BJ (cell line): ENCODE measurements around the gene TNFRSF21. TPM values are rescaled to one million over a fixed set of nuclear protein-coding genes. Genes with fewer than 3 reads are reported as not detected.
A peak's percentile ranks its signal among the peaks of the same experiment; 100 is the strongest.
"Not testable (repeated sequence)": the region's sequence is repeated elsewhere in the genome, so short reads cannot be mapped to it uniquely, and the experiment has no call there.

Experiments
- CTCF ChIA-PET: fragments of 350-600 bp; formaldehyde crosslinking; extraction: SDS; loops from one replicate; lab custom pipeline; 2021; ENCODE audit warnings: antibody characterized with exemption, inconsistent platforms; lab: Yijun Ruan, JAX
- POLR2A ChIA-PET: fragments of 300-600 bp; sonication (Branson Sonifier 250); formaldehyde crosslinking; extraction: SDS; loops from one replicate; lab custom pipeline; 2021; ENCODE audit warnings: antibody characterized with exemption; lab: Charles Lee
- DNase-seq: peaks from one replicate; pipeline ENCODE4 v3.0.0-alpha.2; 2011; ENCODE audit warnings: low read depth
- H3K27me3 ChIP-seq: 2 replicates; pipeline ENCODE4 v1.6.0; 2011; ENCODE audit warnings: low read length; ENCODE audit not compliant: control insufficient read depth, insufficient read depth
- H3K36me3 ChIP-seq: 2 replicates; pipeline ENCODE4 v1.5.1; 2011; ENCODE audit warnings: low read length; ENCODE audit not compliant: control insufficient read depth, insufficient read depth
- H3K4me3 ChIP-seq: 2 replicates; pipeline ENCODE4 v1.5.1; 2011; ENCODE audit warnings: low read depth, mild to moderate bottlenecking, control low read depth, low read length
- CTCF ChIP-seq: IDR thresholded peaks from 2 replicates; pipeline ENCODE4 v1.5.1; 2011; ENCODE audit warnings: low read depth, mild to moderate bottlenecking, control low read depth, inconsistent platforms, low read length, moderate library complexity; ENCODE audit not compliant: insufficient read depth
- polyA plus RNA-seq: library from polyadenylated mRNA; depleted of rRNA; stranded (reverse); fragments of >200 nt; gene quantifications from 2 replicates; pipeline ENCODE4 v1.2.3, GENCODE V29; 2011

Gene TNFRSF21
- polyA plus RNA-seq, 1 experiment: 3.6 TPM

- CTCF ChIA-PET: interaction anchor here (1.1 to 1.5 kb wide), 3 partner anchors 8 to 17 kb away, joined by 3 to 6 read pairs (median 3); partner anchors contain the start of gene TNFRSF21
- Histone ChIP-seq H3K4me3 (no peak overlapping the region), H3K27me3 (no peaks in the 10 kb centered on the region), H3K36me3 (no peaks in the 10 kb centered on the region)
- DNase-seq: no peak
- TF ChIP-seq CTCF: no peak
- POLR2A ChIA-PET: no interaction called here
Measured at GRCh38 chr6:47318236-47318989, 8.7 kb upstream of the TNFRSF21 start.

DNA sequence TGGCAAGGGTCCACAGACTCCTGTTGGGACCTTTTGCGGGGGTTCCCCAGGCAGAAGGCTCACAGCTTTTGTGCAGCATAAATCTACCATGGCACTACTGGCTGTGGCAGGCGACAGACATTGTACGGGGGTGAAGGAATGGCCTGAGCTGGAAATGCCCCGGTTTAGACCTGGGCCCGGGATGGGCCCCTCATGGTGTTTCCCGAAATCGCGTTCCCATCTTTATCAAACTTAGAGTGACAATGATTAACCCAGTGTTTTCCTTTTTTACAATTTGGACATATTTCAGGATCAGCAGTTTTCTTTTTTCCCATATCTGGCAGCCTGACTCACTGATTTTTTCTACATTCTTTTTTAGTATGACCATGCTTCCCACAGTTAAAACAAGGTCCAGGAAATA lies 5.5 kb upstream of the TNFRSF21 start:
- CTCF ChIA-PET: interaction anchor here (1.4 kb wide), 1 partner anchor 217 kb away, joined by 5 read pairs; no protein-coding TSS in a partner anchor
- H3K4me3 ChIP-seq, POLR2A ChIA-PET, DNase-seq, H3K36me3 ChIP-seq, H3K27me3 ChIP-seq: not testable (repeated sequence)

GRCh38 chr6:47310131-47310480 lies 401 bp upstream of the TNFRSF21 start:
- CTCF ChIA-PET: interaction anchor here (0.6 to 7.1 kb wide), 8 partner anchors 9 to 232 kb away, joined by 3 to 175 read pairs (median 5); no protein-coding TSS in a partner anchor
- TF ChIP-seq CTCF: no peak
- Histone ChIP-seq H3K27me3 (no peaks in the 10 kb centered on the region), H3K4me3 (no peak overlapping the region), H3K36me3 (no peaks in the 10 kb centered on the region)
- no peak for DNase-seq
- POLR2A ChIA-PET: no interaction called here

GRCh38 chr6:47308552-47309290 lies 984 bp downstream of the TNFRSF21 start:
- Histone ChIP-seq H3K27me3 (no peaks in the 10 kb centered on the region), H3K36me3 (no peaks in the 10 kb centered on the region), H3K4me3 (peak overlapping the region; percentile 66)
- ChIA-PET POLR2A (no interaction called here), CTCF (interaction anchor here (0.9 to 7.1 kb wide), 12 partner anchors 9 to 477 kb away, joined by 3 to 175 read pairs (median 4); no protein-coding TSS in a partner anchor)
- DNase-seq: no peak
- no peak for TF ChIP-seq CTCF

- POLR2A ChIA-PET: no interaction called here
- Histone ChIP-seq H3K36me3 (no peaks in the 10 kb centered on the region), H3K4me3 (peak overlapping the region; percentile 66), H3K27me3 (no peaks in the 10 kb centered on the region)
- no peak for TF ChIP-seq CTCF
- no peak for DNase-seq
- CTCF ChIA-PET: interaction anchor here (0.9 to 7.1 kb wide), 8 partner anchors 10 to 476 kb away, joined by 3 to 175 read pairs (median 3); no protein-coding TSS in a partner anchor
Measured at GRCh38 chr6:47308198-47308517, 1.5 kb downstream of the TNFRSF21 start.
